ENCODE data around the gene KLHL28.

Gene KLHL28

GRCh38 chr14:44959538-44959937, 2.2 kb downstream of the KLHL28 start:
- DNase-seq, result no peak

GRCh38 chr14:44956866-44957265, 4.9 kb downstream of the KLHL28 start:
- no peak for DNase-seq

- DNase-seq, result no peak
These were observed 6.2 kb downstream of the KLHL28 start for GRCh38 chr14:44955528-44955927.

- DNase-seq, result no peak
These were observed 7.0 kb downstream of the KLHL28 start for GRCh38 chr14:44954750-44955149.

GRCh38 chr14:44952391-44953110, 9.2 kb downstream of the KLHL28 start:
- no peak for DNase-seq

- DNase-seq, result no peak
These were observed 10.7 kb downstream of the KLHL28 start for GRCh38 chr14:44951051-44951450.

- DNase-seq, result no peak
These were observed 16.5 kb downstream of the KLHL28 start for GRCh38 chr14:44945264-44945663.

- no peak for DNase-seq
These were observed 17.6 kb downstream of the KLHL28 start for GRCh38 chr14:44944107-44944506.

- no peak for DNase-seq
These were observed 19.3 kb downstream of the KLHL28 start for GRCh38 chr14:44942436-44942835.

GRCh38 chr14:44941591-44941990, 20.2 kb downstream of the KLHL28 start:
- DNase-seq, result no peak

- DNase-seq, result no peak
These were observed 20.8 kb downstream of the KLHL28 start for GRCh38 chr14:44940944-44941343.

GRCh38 chr14:44940211-44940610, 21.5 kb downstream of the KLHL28 start:
- DNase-seq, result no peak

- DNase-seq, result no peak
These were observed 24.2 kb downstream of the KLHL28 start for GRCh38 chr14:44937547-44937946.

- DNase-seq, result no peak
These were observed 26.6 kb downstream of the KLHL28 start for GRCh38 chr14:44935155-44935554.

- DNase-seq, result no peak
These were observed 33.0 kb downstream of the KLHL28 start for GRCh38 chr14:44928793-44929192.

GRCh38 chr14:44914849-44915248, 46.9 kb downstream of the KLHL28 start:
- no peak for DNase-seq

GRCh38 chr14:44912041-44912869, 49.5 kb downstream of the KLHL28 start:
- DNase-seq, result no peak

- DNase-seq, result no peak
These were observed 50.9 kb downstream of the KLHL28 start for GRCh38 chr14:44910821-44911220.

- DNase-seq, result no peak
These were observed 60.1 kb downstream of the KLHL28 start for GRCh38 chr14:44901696-44902095.

- no peak for DNase-seq
These were observed 63.2 kb downstream of the KLHL28 start for GRCh38 chr14:44898551-44898950.

GRCh38 chr14:44897845-44898151, 63.9 kb downstream of the KLHL28 start:
- DNase-seq, result no peak

- DNase-seq, result peak; percentile 97
These were observed 64.5 kb downstream of the KLHL28 start for GRCh38 chr14:44897041-44897844.

GRCh38 chr14:44896275-44897040, 65.3 kb downstream of the KLHL28 start:
- DNase-seq, result no peak

All from stimulated activated CD4-positive, alpha-beta T cell treated with anti-CD3 and anti-CD28 coated beads, Interleukin-1b, Interleukin-23, amount 100 ng/mL, for 48 hours (primary cell).